Muscle of back (tissue), 11 donors: ENCODE results near the gene EDIL3. TPM values are rescaled to one million over a fixed set of nuclear protein-coding genes. Genes with fewer than 3 reads are reported as not detected.
"Not testable (repeated sequence)": the region's sequence is repeated elsewhere in the genome, so short reads cannot be mapped to it uniquely, and the experiment has no call there.

Source experiments
- DNase-seq, 3 donors: peaks; one replicate each; pipeline versions ENCODE4 v3.0.0 to v3.0.0-alpha.2; 2013
- polyA plus RNA-seq, 10 donors: library from polyadenylated mRNA; unstranded; fragments of 120-200 nt; gene quantifications; one replicate each; pipeline ENCODE4 v1.2.1, GENCODE V29; 2013; ENCODE audit not compliant: insufficient read length in 10 of 10

EDIL3 gene
- polyA plus RNA-seq, 10 donors = 10.3 to 22.4 (median 12.0) TPM

DNA sequence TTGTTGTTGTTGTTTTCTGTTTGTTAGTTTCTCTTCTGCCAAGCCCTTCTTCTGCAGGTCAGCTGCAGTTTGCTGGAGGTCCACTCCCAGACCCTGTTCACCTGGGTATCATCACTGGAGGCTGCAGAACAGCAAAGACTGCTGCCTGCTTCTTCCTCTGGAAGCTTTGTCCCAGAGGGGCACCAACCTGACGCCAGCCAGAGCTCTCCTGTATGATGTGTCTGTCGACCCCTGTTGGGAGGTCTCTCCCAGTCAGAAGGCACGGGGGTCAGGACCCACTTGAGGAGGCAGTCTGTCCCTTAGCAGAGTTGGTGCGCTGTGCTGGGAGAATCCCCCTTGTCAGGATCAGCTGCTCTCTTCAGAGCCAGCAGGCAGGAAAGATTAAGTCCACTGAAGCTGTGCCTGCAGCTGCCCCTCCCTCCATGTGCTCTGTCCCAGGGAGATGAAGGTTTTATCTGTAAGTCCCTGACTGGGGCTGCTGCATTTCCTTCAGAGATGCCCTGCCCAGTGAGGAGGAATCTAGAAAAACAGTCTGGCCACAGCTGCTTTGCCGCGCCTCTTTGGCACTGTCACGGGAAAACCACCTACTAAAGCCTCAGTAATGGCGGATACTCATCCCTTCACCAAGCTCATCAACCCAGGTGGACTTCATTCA is 299.2 kb downstream of the EDIL3 start:
- DNase-seq = no peak

- no peak for DNase-seq
These were observed 303.8 kb downstream of the EDIL3 start for GRCh38 chr5:84080908-84081307.

- DNase-seq = no peak
These were observed 312.3 kb downstream of the EDIL3 start for GRCh38 chr5:84072339-84072738.

DNA sequence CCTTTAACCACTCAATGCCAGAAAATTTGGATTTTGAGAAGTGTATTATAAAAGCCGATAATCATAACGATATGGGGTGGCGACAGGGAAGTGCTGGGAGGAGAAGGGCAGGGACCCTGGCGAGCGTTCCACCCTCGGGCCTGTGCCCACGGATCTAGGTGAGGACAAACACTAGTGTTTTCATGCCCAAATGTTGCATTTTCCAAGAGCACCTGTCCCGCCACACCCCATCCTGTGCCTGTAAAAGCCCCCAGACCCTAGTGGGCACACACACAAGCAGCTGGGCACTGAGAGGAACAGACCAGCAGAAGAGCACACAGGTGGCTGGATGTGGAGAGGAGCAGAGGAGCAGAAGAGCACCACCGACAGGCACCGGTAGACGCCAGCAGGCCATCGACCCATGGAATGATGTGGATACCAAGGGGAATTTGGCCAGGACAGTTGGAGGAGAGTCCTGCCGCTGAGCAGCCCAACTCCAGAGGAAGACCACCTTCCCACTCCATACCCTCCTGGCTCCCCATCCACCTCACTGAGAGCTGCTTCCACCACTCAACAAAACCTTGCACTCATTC is 315.0 kb downstream of the EDIL3 start:
- no peak for DNase-seq

DNA sequence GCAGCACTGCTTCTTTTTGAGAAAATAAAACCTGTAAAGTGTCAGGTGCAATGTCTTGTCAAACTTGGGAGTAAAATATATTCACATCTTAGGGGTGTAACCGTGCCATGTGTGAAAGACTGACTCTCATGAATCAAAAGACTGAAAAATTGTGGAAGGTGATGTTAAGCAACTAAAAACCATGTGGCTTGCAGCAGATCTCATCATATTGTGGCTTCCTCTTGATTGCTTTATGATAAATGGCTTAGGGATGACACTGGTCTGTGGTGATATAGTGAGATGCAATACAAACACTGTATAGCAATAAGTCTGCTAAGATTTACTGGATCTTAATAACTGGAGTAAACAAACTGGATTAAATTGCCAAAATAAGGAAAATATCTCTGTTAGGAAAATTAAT is 321.6 kb downstream of the EDIL3 start:
- DNase-seq = no peak

- DNase-seq = no peak
These were observed 325.0 kb downstream of the EDIL3 start for GRCh38 chr5:84059672-84060071.

DNA sequence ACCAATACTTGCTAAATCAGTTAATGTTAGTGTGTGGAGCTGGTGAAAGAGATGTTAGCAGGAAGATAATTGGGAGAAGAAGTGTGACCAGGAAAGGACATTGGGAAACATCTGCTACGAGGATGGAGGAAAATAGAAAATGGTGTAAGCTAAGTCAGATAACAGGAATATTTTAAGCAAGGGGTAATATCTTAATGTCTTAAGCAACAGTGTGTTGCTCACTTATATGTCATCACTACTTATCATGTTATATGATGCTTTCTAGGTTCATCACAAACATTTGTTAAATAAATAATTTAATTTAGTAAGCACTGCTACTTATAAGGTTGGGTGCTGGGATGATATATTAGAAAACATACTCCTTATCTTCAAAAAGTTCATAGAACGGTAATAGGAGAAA is 326.1 kb downstream of the EDIL3 start:
- no peak for DNase-seq

DNA sequence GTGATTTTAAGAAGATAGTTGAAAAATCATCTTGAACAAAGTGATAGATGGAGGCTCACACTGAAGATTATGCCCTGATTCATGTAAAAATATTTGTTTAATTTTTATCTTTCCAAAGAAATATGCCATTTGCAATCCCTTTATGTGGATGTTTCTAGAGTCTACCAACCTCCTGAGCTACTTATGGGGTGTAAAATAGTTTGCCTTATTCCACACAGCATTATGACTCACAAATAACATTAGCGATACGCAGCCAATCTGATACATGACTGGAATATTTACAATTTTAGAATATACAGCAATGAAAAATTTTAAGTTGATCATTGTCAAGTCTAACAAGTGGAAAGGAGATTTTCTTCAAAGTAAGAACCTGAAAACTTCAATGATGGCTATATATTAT is 327.5 kb downstream of the EDIL3 start:
- DNase-seq = no peak

GRCh38 chr5:84045964-84046363 is 338.7 kb downstream of the EDIL3 start:
- DNase-seq = no peak

DNA sequence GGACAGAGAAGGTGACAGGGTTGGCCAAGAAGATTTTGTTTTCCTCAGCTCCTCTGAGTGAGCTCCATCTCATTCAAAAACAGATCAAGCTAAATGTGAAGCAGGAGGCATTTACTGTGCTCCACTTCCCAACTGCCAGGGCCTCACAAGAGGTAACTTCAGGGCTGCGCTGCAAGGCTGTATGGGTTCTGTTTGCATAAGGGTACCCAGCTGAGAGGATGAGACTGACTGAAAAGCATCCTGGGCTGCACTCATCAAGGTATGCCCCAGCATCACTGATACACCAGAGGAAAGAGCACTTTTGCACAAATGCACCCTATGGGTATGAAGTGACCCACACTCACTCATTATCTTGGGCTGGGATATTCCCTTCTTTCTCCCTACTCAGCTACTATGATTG is 347.8 kb downstream of the EDIL3 start:
- DNase-seq = no peak

- peak in 1 of 3 donors; percentile 17 for DNase-seq
These were observed 352.4 kb downstream of the EDIL3 start for GRCh38 chr5:84032324-84032723.

DNA sequence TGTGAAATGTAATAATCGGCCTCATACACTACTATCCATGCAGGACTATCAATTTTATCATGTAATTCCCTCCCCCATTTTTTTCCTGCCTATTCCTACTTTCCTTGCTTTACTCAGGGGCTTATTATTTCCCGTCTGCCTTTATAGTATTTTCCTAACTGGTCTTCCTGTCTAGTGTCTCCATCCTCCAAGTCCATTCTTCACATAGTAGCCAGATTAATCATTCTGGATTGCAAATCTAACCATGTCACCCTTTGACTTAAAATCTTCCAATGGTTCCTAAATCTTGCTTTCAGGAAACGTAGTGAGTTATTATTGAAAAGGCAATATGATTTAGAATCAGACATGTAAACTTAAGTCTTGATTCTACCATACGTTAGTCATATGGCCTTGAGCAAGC is 356.6 kb downstream of the EDIL3 start:
- peak in 1 of 3 donors; percentile 62 for DNase-seq

GRCh38 chr5:84018521-84018920 is 366.2 kb downstream of the EDIL3 start:
- not testable (repeated sequence) for DNase-seq

DNA sequence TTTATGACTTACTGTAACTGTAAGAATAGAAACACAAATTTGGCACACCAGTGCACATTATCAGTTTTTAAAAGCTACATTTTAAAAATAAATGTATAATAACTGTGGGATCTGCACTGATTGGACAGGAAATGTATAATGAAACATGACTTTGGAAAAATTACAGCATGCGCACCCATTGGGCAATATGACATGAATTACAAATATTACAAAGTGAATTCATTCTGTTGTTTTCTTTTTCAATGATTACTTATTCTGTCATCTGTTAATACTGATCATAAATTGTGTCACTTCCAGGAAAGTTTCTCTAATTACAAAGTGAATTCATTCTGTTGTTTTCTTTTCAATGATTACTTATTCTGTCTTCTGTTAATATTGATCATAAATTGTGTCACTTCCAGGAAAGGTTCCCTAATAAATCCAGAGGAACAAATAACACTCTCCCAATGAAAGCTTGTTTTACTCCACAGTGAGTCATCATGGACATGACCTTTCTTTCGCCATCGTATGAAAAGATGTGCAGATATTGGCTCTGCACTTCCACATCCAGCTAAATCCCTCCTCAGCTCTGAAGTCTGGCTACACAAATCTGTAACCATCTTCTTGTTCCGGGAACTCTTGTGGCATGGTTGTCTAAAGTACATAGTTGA is 367.0 kb downstream of the EDIL3 start:
- no peak for DNase-seq

- DNase-seq = peak in 1 of 3 donors; percentile 15
These were observed 368.6 kb downstream of the EDIL3 start for GRCh38 chr5:84016085-84016484.

- no peak for DNase-seq
These were observed 369.7 kb downstream of the EDIL3 start for GRCh38 chr5:84014966-84015365.

- DNase-seq = no peak
These were observed 390.9 kb downstream of the EDIL3 start for GRCh38 chr5:83993803-83994202.

- no peak for DNase-seq
These were observed 393.0 kb downstream of the EDIL3 start for GRCh38 chr5:83991566-83992224.

GRCh38 chr5:83988293-83988685 is 396.4 kb downstream of the EDIL3 start:
- no peak for DNase-seq

DNA sequence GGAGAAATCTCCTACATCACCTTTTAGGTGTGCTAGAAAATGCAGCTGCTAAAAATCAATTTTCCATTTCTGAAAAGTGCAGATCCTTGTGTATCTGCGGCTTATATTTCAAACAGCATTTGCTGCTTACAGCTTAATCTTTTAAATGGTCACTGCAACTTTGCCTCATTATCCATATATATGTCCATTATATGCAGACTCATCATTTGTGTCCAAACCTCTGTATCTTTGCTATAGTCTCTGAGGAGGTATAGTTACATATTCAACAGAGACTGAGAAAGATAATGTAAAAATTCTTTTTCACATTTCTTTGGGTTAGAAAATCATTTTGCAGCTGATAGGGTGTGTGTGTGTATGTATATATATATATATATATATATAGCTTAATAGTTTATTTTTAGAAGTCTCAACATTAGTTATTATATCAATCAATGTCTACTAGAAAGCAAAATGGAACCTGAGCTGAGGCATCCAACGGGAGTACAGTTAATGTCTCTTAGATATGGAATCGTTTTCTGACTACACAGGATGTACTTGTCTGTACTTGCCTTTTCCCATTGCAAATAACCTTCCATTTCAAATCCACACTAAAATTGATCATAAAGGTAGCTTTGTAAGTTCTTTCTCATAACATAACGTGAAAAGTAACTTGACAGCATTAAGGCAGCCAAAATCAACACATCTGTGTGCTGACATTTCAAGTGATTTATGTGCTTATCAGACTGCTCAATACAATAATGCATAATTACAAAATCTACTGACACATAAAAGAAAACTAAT is 397.0 kb downstream of the EDIL3 start:
- no peak for DNase-seq

GRCh38 chr5:83983852-83984251 is 400.8 kb downstream of the EDIL3 start:
- no peak for DNase-seq
